ENCODE data around the gene EEF1G.
"Not testable (repeated sequence)": the region's sequence is repeated elsewhere in the genome, so short reads cannot be mapped to it uniquely, and the experiment has no call there.

EEF1G gene

DNA sequence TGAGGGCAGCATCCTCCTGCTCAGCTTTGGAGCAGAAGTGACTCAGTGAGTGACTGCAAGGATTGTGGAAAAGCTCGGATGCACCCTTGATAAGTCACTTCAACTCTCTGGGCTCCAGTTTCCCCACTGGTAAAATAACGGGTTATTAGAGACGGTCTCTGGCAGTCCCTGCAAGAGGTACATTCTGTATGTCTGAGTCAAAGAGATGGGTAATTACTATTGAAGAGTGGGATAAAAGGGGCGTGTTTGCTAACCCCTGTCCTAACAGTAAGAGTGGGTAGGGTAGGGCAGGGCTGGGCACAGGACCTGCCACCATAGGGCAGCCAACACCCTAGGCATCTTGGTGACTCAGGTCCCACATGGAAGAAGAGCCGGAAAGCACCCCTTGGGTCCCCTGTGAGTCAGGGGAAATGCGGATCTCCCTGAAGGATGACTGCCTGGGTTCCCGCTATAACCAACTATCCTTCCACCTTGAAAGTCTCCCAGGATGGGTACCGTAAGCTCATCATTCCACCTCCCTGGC, 19.8 kb downstream of the EEF1G start:
- no peak for DNase-seq

DNA sequence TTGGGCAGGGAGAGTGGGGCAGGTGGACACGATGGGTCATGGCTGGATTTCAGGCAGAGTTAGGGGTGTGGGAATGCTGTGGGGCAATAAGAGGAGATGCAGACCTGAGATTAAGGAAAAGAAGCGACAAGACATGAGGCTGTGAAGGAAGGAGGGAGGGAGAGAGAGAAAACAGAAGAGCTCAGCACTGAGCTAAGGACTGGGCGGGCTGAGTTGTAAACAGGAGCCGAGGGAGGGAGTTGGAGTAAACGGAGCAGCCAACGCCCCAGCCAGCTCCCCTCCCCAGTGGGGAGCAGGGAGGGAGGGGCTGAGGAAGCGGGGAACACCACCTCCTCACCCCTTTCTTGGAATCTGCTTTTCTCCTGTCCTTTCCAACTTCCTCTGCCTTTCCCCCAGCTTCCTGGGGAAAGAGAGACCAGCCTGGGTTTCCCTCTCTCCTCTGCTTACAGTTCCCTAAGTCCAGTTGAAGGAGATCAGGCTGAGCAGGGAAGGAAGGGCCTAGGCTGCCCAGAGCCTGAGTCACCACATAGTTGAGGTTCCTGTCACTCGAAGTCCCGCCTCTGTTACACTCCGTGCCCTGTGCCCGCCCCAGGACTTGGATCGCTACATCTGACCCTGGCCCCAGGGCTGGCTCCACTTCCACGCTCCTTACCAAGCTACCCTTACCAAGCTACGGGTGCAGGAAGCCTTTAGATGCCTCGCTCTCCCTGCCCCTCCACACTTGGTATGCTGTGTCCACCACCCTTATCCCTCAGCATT, 20.4 kb downstream of the EEF1G start:
- peak in 2 of 4 experiments; percentile 24 to 28 for DNase-seq

DNA sequence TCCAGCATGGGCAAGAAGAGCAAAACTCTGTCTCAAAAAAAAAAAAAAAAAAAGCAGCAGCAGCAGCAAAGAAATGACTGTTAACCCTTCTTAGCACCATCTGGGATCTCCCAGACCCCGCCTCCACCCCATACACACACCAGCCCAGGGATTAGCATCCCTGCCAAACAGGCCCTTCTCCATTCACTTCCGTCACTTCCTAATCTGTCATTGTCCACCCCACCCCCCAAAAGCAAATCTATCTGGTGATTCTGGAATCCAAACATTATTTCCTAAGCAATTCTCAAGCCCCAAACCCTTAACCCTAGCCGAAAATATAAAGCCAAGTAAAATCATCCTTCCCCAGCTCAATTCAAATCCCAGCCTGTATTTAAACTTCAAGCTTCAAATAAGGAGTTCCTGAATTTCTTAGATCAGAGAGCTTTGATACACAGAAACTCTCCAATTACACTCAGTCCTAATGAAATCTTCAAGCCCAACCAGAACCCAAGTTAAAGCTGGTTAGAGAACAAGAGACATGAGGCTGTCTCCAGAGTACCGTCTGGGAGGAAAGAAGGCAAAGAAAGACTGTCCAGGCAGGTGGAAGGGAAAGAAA, 21.1 kb downstream of the EEF1G start:
- DNase-seq: no peak

DNA sequence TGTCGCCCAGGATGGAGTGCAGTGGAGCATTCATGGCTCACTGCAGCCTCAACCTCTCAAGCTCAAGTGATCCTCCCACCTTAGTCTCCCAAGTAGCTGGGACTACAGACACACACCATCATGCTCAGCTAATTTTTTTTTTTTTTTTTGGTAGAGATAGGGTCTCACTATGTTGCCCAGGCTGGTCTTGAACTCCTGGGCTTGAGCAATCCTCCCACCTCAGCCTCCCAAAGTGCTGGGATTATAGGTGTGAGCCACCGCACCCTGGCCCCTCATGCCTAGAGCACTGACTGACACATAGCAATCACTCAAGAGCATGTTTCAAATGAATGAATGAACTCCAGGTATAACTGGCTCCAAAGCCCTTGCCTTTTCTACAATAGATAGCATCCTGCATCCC, 23.2 kb downstream of the EEF1G start:
- not testable (repeated sequence) for DNase-seq

- no peak for DNase-seq
Measured at GRCh38 chr11:62548545-62549335, 25.0 kb downstream of the EEF1G start.

DNA sequence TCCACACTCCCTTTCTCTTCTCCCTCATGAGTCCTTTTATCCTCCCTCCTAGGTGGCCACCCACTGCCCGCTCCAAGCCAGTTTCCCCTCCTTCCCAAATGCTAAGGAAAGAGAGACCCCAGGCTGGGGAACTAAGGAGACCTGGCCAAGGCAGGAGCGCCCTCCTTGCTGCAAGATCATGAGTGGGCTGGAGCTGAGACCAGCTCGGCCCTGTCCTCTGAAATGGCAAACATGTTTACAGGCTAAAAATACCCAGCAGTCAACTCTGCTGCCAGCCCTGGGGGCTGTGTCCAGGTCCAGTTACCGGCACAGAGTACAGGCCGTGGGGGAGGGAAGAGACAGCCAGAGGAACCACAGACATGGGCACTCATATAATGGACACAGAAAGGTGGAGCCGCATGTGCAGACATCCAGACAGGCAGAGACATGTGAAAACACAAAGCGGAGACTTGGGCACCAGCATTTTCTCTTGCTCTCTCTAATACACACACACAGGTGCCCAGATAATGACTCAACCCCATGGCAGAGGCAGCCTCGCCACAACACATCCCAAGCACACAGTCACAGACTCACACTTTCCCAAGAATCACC, 25.9 kb downstream of the EEF1G start:
- no peak for DNase-seq

DNA sequence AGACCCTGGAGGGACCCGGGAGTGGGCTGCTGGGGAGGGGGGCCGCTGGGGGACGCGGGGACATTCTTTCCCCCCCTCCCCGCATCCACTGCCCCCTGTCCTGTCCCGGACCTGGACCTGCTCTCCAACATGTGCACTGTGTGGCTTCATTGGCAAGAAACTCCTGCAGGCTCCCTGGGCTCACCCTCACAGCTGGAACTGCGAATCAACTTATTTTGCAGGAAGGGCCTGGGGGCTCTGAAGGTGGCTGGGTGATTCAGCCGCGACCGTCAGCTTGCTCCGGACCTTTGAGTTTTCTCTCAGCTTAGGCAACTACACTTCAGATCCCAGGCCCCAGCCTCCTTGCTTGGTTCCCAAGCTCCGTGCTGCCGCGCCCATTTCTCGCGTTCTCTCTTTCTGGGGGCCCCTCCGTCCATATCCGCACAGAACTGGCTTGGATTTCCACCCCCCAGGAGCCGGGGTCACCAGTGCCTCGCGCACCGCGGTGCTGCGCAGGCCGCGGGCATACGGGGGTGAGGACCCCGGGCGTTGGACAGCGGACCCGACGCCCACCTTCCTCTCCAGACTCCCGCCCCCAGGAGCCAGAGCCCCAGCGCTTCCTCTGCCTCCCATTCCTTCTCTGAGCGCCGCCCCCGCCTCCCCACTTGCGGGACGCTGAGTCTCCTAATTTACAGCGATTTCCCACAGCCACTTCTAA, 26.6 kb downstream of the EEF1G start:
- DNase-seq: no peak

DNA sequence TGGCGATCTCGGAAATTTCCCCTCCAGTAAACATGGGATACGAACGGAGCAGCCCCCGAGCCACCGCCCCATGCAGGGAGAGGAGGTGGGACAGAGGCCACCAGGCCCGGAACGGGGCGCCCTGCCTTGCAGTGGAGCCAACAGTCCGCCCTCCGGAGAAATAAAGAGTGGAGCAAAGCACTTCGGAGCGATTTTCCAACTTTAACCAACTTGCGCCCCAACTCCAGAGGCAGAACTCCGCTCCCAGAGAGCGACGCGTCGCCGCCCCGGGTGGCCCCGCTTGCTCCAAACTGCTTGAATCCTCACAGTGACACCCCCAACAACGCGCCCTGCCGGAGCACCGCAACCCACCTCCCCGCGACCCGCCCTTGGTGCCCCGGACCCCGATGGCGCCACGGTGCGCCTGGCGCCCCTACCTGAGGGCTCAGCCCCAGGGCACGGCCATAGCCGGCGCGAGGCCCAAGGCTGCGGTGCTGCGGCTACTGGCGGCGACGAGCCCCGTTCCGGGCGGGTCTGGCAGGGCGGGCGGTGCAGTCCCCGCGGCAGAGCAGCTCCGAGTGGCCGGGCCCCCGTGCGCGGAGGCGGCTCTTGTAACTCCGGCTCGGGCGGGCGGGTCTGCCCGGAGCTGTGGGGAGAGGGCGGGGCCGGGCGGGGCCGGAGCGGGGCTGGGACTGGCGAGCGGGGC, 27.3 kb downstream of the EEF1G start, which contains the start of gene AHNAK:
TSS of gene AHNAK (minus strand) at position 563 of the 685 bp plus-strand sequence. CDS start 10,708 bp downstream, outside the sequence.
- DNase-seq: peak in 3 of 4 experiments; percentile 33 to 61 (median 54)

DNA sequence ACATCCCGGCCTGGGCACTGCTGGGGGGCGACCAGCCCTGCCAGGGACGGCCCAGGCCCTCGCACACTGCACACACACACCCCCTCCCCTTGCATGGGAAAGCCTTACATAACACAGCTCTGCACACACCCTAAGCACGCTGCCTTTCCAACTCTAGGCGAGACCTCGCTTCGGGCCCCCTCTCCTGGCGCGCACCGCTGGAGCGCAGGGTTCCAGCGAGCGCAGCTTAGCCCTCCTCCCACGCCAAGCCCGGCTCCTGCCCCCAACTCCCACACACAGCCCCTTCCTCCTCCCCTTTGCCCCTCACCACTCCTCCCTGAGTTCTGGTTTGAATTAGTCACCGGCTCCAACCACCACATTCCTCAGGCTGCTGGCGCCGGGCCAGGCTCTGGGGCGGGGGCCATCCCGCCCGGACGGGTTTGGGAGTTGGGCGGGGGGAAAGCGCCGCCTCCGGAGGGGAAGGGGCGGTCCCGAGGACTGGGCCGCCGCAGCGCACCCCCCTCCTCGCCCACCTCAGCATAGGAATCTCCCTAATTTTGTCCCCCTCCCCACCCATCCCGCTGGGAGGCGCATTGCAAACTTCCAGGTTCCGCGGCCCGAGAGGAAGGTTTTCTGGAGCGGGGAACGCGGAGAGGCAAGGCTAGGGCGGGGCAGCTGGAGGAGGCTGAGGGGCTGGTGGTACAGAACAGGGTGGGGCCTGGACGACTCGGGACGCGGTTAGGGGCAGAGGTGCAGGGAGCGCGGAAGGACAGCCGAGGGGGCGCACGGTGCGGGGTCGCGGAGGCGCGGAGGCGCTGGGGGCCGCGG, 28.1 kb downstream of the EEF1G start:
- DNase-seq: no peak

GRCh38 chr11:62544581-62545436, 28.9 kb downstream of the EEF1G start:
- no peak for DNase-seq

GRCh38 chr11:62543680-62544444, 29.8 kb downstream of the EEF1G start:
- DNase-seq: no peak

DNA sequence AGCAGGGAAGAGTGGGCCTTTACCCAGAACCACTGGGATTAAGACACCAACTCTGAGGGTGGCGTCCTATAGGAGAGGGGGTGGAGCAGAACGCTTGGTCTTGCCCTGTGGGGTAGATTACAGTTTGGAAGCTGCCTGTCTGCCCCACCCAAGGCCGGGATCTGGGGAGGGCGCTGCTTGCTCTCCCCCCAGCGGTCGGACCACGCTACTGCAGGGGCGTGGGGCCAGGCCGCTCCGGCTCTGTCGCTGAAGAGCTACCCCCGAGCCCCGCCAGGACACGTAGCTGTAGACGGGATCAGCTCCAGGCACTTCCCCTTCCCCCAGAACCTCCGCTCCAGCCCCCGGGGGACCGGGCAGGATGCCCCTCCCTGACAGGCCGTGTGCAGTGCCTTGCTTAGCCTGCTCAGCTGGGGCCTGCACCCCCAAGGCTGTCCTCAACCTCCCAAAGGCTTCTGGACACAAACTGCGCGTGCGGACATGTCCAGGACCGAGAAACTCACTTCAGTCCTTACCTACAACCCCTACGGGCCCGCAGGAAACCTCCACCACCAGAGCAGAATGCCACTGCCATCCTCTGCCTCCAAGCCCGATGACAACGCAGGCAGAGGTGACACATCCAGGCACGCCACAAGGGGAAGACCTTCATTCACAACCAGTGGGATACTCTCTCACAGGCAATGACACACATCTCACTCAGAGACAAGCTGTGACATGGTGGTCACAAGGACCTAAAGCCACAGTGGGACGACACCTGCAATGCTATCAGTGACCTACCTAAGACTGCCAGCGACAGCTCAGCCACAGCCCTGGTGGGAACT, 30.7 kb downstream of the EEF1G start:
- peak; percentile 44 to 64 (median 58) for DNase-seq

GRCh38 chr11:62542111-62542745, 31.5 kb downstream of the EEF1G start:
- DNase-seq: no peak

DNA sequence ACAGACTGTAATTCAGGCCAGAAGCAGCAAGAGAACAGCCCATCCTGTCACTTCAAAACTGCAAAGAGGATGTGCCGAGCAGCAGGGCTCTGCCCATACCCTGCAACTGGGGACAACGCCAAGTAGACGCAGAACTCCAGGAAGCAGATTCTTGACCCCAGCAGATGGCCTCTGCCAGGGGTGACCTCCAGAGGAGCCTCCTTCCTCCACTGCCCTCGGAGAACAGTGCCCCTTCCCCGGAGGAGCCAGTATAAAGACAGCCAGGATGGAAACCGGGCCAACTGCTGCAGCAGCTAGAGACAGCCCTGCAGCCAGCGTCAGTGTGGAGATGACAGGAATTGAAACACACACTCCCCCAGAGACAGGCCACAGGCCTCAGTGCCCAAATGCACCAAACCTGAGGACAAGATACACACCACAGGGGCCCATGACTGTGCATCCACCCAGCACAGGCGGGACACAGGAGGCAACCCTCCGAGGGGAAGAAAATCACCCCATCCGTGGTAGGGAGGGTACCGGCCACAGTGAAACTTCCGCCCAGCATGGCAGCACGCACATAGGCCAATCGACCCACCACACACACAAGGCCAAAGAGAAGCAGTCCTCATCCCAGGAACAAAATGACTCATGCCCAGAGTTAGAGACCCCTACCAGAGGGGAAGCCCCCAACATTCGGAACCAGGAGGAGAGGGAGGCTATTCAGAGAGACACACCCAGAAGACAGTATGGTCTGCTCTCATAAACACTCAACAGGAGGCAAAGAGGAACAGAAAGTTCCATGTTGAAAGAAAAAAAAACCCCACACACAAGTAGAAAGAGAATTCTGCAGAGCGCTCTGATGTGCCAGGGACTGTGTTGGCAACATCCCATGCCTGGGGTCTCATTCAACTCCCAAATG, 32.6 kb downstream of the EEF1G start:
- DNase-seq: no peak

- DNase-seq: peak; percentile 23 to 49 (median 43)
Measured at GRCh38 chr11:62539238-62539925, 34.3 kb downstream of the EEF1G start.
